ENCODE results near the gene ANKRD12. TPM values are rescaled to one million over a fixed set of nuclear protein-coding genes. Genes with fewer than 3 reads are reported as not detected.

Gene ANKRD12
- total RNA-seq, 1 experiment from 2014 or later = 21.4 TPM

- DNase-seq (ENCODE audit: low read depth) = no peak
Measured at GRCh38 chr18:9182852-9183399, 46.3 kb downstream of the ANKRD12 start.

GRCh38 chr18:9184998-9185613 is 48.5 kb downstream of the ANKRD12 start:
- no peak for DNase-seq (ENCODE audit: low read depth)

GRCh38 chr18:9188359-9189231 is 52.0 kb downstream of the ANKRD12 start:
- DNase-seq (ENCODE audit: low read depth) = no peak

- no peak for DNase-seq (ENCODE audit: low read depth)
Measured at GRCh38 chr18:9189491-9189890, 52.9 kb downstream of the ANKRD12 start.

- no peak for DNase-seq (ENCODE audit: low read depth)
Measured at GRCh38 chr18:9191658-9192256, 55.2 kb downstream of the ANKRD12 start.

GRCh38 chr18:9193031-9193430 is 56.5 kb downstream of the ANKRD12 start:
- no peak for DNase-seq (ENCODE audit: low read depth)

- DNase-seq (ENCODE audit: low read depth) = no peak
Measured at GRCh38 chr18:9196568-9196967, 60.0 kb downstream of the ANKRD12 start.

GRCh38 chr18:9199681-9200080 is 63.1 kb downstream of the ANKRD12 start:
- no peak for DNase-seq (ENCODE audit: low read depth)

GRCh38 chr18:9201224-9201623 is 64.6 kb downstream of the ANKRD12 start:
- no peak for DNase-seq (ENCODE audit: low read depth)

- DNase-seq (ENCODE audit: low read depth) = no peak
Measured at GRCh38 chr18:9204659-9205058, 68.1 kb downstream of the ANKRD12 start.

GRCh38 chr18:9206421-9206820 is 69.8 kb downstream of the ANKRD12 start:
- DNase-seq (ENCODE audit: low read depth) = no peak

GRCh38 chr18:9209279-9209678 is 72.7 kb downstream of the ANKRD12 start:
- no peak for DNase-seq (ENCODE audit: low read depth)

GRCh38 chr18:9210966-9211365 is 74.4 kb downstream of the ANKRD12 start:
- DNase-seq (ENCODE audit: low read depth) = peak; percentile 3

- DNase-seq (ENCODE audit: low read depth) = no peak
Measured at GRCh38 chr18:9211955-9212354, 75.4 kb downstream of the ANKRD12 start.

- DNase-seq (ENCODE audit: low read depth) = no peak
Measured at GRCh38 chr18:9215221-9215933, 78.8 kb downstream of the ANKRD12 start.

- DNase-seq (ENCODE audit: low read depth) = no peak
Measured at GRCh38 chr18:9216459-9216858, 79.9 kb downstream of the ANKRD12 start.

- DNase-seq (ENCODE audit: low read depth) = no peak
Measured at GRCh38 chr18:9217743-9218451, 81.3 kb downstream of the ANKRD12 start.

GRCh38 chr18:9221040-9221439 is 84.5 kb downstream of the ANKRD12 start:
- DNase-seq (ENCODE audit: low read depth) = no peak

GRCh38 chr18:9221661-9222060 is 85.1 kb downstream of the ANKRD12 start:
- DNase-seq (ENCODE audit: low read depth) = no peak

- DNase-seq (ENCODE audit: low read depth) = no peak
Measured at GRCh38 chr18:9223356-9223755, 86.8 kb downstream of the ANKRD12 start.

GRCh38 chr18:9226463-9226862 is 89.9 kb downstream of the ANKRD12 start:
- DNase-seq (ENCODE audit: low read depth) = no peak
